Thyroid gland (tissue), 4 donors: ENCODE measurements around the gene E2F3. TPM values are rescaled to one million over a fixed set of nuclear protein-coding genes. Genes with fewer than 3 reads are reported as not detected.
"Not testable (repeated sequence)": the region's sequence is repeated elsewhere in the genome, so short reads cannot be mapped to it uniquely, and the experiment has no call there.

Source experiments
- DNase-seq, 2 donors: peaks; one replicate each; pipeline ENCODE4 v3.0.0-alpha.2; 2019
- H3K27ac ChIP-seq, 3 donors: fragments of 200-600 bp; sonication (generic); 1 replicate in 2 of 3; 2 replicates in 1 of 3; pipeline ENCODE4 v1.5.1; 2016 to 2019; ENCODE audit warnings: mild to moderate bottlenecking in 1 of 3, moderate library complexity in 1 of 3
- H3K27me3 ChIP-seq: fragments of 200-600 bp; sonication (generic); one replicate; pipeline ENCODE4 v1.5.1; 2019
- H3K36me3 ChIP-seq, 2 donors: fragments of 200-600 bp; sonication (generic); one replicate each; pipeline ENCODE4 v1.5.1; 2016 to 2019
- H3K4me1 ChIP-seq, 2 donors: fragments of 200-600 bp; sonication (generic); one replicate each; pipeline ENCODE4 v1.5.1; 2017 to 2019
- H3K4me3 ChIP-seq, 3 donors: fragments of 200-600 bp; sonication (generic); replicated peaks in 1 of 3; 1 replicate in 2 of 3; 2 replicates in 1 of 3; pipeline ENCODE4 v1.5.1; 2016; ENCODE audit warnings: mild to moderate bottlenecking in 1 of 3
- H3K9me3 ChIP-seq: fragments of 200-600 bp; sonication (generic); one replicate; pipeline ENCODE4 v1.5.1; 2017
- POLR2A ChIP-seq, 2 donors: fragments of 450-650 bp; IDR thresholded peaks; one replicate each; pipeline ENCODE4 v1.6.1; 2017; ENCODE audit warnings: antibody characterized with exemption in 2 of 2, mild to moderate bottlenecking in 2 of 2, moderate library complexity in 1 of 2
- WGBS, 2 donors: methylation state at CpG; one replicate each; pipeline ENCODE4 v1.1.5; 2017; 5-methylcytosine and 5-hydroxymethylcytosine counted together
- intact Hi-C: fragments of 100-400 bp; cut with DNase I; formaldehyde crosslinking; loops from one replicate; pipeline ENCODE4 v1.15.1; 2023
- total RNA-seq, 4 donors: library from RNA; depleted of rRNA; stranded (reverse); fragments of >200 nt; gene quantifications; one replicate each; pipeline ENCODE4 v1.2.3, GENCODE V29; 2016
- TF ChIP-seq, protein P1 (sequence below), 6 experiments: fragments of 200-600 bp in 3 of 6; fragments of 450-650 bp in 3 of 6; sonication (generic) in 3 of 6; IDR thresholded peaks; one replicate each; pipeline ENCODE4 v1.5.1; 2016 to 2019; ENCODE audit warnings: antibody characterized with exemption in 6 of 6, mild to moderate bottlenecking in 2 of 6, inconsistent platforms in 1 of 6, moderate library complexity in 1 of 6

E2F3 gene
- total RNA-seq, 4 donors from 2014 or later, result 9.4 to 18.0 (median 12.4) TPM

DNA sequence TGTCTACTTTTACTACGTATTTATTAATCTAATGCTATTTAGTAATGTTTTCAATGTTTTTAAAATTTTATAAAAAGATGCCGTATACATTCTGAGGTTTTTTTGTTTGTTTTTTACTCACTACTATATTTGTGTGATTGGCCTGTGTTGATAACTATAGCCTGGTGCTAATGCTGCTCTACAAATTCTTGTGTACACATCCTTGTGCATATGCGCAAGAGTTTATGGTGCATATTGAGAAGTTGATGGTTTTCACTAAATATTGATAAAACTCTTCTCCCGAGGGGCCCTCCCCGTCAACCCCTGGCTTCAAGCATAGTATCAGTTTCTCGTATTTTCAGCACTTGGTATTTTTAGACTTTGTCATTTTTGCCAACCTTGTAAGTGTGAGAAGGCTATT lies 59.9 kb downstream of the E2F3 start:
- TF ChIP-seq POLR2A (IDR thresholded peaks at IDR 0.05), result no peak
- TF ChIP-seq, protein P1, sequence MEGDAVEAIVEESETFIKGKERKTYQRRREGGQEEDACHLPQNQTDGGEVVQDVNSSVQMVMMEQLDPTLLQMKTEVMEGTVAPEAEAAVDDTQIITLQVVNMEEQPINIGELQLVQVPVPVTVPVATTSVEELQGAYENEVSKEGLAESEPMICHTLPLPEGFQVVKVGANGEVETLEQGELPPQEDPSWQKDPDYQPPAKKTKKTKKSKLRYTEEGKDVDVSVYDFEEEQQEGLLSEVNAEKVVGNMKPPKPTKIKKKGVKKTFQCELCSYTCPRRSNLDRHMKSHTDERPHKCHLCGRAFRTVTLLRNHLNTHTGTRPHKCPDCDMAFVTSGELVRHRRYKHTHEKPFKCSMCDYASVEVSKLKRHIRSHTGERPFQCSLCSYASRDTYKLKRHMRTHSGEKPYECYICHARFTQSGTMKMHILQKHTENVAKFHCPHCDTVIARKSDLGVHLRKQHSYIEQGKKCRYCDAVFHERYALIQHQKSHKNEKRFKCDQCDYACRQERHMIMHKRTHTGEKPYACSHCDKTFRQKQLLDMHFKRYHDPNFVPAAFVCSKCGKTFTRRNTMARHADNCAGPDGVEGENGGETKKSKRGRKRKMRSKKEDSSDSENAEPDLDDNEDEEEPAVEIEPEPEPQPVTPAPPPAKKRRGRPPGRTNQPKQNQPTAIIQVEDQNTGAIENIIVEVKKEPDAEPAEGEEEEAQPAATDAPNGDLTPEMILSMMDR (IDR thresholded peaks at IDR 0.05), result no peak
- H3K4me3 ChIP-seq, result no peak overlapping the region
- 78 to 82% methylated on average over 6 of the region's 6 CpGs for WGBS, 2 donors
- no peaks in the 10 kb centered on the region for H3K36me3 ChIP-seq
- H3K9me3 ChIP-seq, result no peaks in the 10 kb centered on the region
- intact Hi-C loops, result no loop called here
- H3K27ac ChIP-seq, result no peak overlapping the region
- no peaks in the 10 kb centered on the region for H3K27me3 ChIP-seq
- DNase-seq, result no peak
- no peaks in the 10 kb centered on the region for H3K4me1 ChIP-seq

DNA sequence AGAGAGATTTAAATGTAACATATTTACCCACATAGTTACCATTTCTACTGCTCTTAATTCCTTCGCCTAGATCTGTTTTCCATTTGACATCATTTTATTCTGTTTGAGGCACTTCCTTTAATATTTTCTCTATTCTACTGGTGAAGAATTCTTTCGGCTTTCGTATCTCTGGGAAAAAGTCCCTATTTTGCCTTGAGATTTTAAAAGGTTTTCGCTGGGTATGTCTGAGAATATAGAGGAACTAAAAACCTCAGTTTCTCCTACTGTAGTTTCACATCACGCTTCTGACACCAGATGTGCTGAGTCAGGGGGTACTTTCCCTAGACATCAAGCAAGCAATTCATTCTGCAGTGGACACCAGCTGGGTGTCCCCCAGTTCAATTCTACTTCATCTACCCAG lies 61.7 kb downstream of the E2F3 start:
- WGBS, 2 donors, result 94 to 95% methylated on average over 5 of the region's 5 CpGs
- Histone ChIP-seq H3K4me3 (no peak overlapping the region), H3K9me3 (no peaks in the 10 kb centered on the region), H3K36me3 (no peaks in the 10 kb centered on the region), H3K4me1 (no peaks in the 10 kb centered on the region), H3K27me3 (no peaks in the 10 kb centered on the region), H3K27ac (no peak overlapping the region)
- DNase-seq, result no peak
- intact Hi-C loops, result no loop called here
- TF ChIP-seq, protein P1 (IDR thresholded peaks at IDR 0.05), result no peak
- no peak for TF ChIP-seq POLR2A (IDR thresholded peaks at IDR 0.05)

DNA sequence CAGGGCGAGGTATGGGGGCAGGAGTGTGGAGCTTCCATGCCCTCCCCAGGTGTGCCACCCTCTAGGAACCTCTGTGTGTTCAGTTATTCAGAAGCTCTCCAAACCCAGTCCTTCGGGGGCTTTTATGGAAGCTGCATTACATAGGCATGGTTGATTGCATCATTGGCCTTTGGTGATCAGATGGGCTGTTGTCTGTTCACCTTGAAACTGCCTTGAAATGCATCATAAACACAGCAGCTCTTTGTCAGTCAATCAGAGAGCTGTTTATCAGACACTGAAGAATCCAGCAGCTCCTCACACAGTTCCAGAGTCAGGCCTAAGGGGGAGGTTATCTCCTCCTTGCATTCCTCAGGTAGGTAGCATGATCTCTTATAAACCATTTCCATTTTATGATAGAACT lies 62.4 kb downstream of the E2F3 start:
- no peaks in the 10 kb centered on the region for H3K9me3 ChIP-seq
- 97 to 100% methylated on average over 2 of the region's 2 CpGs for WGBS, 2 donors
- H3K27ac ChIP-seq, result no peak overlapping the region
- no peak for TF ChIP-seq POLR2A (IDR thresholded peaks at IDR 0.05)
- TF ChIP-seq, protein P1 (IDR thresholded peaks at IDR 0.05), result no peak
- intact Hi-C loops, result no loop called here
- no peak overlapping the region for H3K4me3 ChIP-seq
- H3K4me1 ChIP-seq, result no peaks in the 10 kb centered on the region
- H3K27me3 ChIP-seq, result no peaks in the 10 kb centered on the region
- DNase-seq, result no peak
- H3K36me3 ChIP-seq, result no peaks in the 10 kb centered on the region

DNA sequence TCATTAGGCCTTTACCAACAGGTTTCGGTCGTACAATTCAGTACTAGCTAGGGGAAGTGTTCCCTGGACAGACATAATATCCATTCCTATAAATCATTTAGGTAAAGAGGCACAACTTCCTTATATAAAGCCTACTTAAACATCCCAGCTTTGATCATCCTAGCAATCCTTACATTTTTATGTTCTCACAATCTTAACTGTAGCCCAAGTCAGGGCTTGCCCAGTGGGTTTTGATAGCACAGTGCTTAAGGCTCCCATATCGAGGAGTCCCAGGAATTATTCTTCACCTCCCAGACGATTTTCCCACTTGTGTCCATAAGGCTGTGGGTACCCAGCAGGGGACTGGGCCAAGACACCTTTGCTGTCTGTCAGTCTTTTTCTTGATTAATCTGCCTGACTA lies 63.2 kb downstream of the E2F3 start:
- DNase-seq, result no peak
- Histone ChIP-seq H3K36me3 (no peaks in the 10 kb centered on the region), H3K4me3 (no peak overlapping the region), H3K27me3 (no peaks in the 10 kb centered on the region), H3K27ac (no peak overlapping the region), H3K4me1 (peaks cover 0 to 2% of the 10 kb centered on the region in 2 donors), H3K9me3 (no peaks in the 10 kb centered on the region)
- 79 to 87% methylated on average over 4 of the region's 4 CpGs for WGBS, 2 donors
- intact Hi-C loops, result no loop called here
- TF ChIP-seq, protein P1 (IDR thresholded peaks at IDR 0.05), result no peak
- TF ChIP-seq POLR2A (IDR thresholded peaks at IDR 0.05), result no peak

DNA sequence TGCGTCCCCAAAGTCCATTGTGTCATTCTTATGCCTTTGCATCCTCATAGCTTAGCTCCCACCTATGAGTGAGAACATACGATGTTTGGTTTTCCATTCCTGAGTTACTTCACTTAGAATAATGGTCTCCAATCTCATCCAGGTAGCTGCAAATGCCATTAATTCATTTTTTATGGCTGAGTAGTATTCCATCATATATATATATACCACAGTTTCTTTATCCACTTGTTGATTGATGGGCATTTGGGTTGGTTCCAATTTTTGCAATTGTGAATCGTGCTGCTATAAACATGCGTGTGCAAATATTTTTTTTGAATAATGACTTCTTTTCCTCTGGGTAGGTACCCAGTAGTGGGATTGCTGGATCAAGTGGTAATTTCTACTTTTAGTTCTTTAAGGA lies 63.9 kb downstream of the E2F3 start:
- DNase-seq, H3K27me3 ChIP-seq, H3K9me3 ChIP-seq, H3K27ac ChIP-seq, H3K4me1 ChIP-seq, H3K4me3 ChIP-seq, H3K36me3 ChIP-seq, intact Hi-C loops: not testable (repeated sequence)
- 96 to 100% methylated on average over 4 of the region's 4 CpGs for WGBS, 2 donors

DNA sequence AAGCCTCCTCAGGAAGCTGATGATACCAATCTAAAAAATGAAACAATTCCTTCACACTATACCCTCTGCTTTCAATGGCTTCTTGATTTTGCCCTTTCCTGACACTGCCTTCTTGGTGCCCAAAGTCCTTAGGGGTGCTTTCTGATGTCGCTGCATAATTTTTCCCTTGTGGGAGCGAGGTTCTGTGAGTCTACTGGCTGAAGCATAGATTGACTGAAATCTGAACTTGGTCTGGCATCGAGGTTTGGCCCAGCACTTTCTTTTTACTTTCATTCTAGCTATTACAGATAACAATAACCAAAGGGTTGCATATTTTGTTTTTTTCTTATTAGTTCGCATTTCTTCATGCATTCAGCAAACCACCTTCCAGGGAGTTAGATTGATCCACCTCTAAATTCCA lies 65.8 kb downstream of the E2F3 start:
- Histone ChIP-seq H3K36me3 (no peaks in the 10 kb centered on the region), H3K4me3 (no peak overlapping the region), H3K27me3 (no peaks in the 10 kb centered on the region), H3K9me3 (no peaks in the 10 kb centered on the region), H3K27ac (no peak overlapping the region), H3K4me1 (peaks cover 0 to 8% of the 10 kb centered on the region in 2 donors)
- no peak for DNase-seq
- TF ChIP-seq, protein P1 (IDR thresholded peaks at IDR 0.05), result no peak
- no peak for TF ChIP-seq POLR2A (IDR thresholded peaks at IDR 0.05)
- WGBS, 2 donors, result 91 to 95% methylated on average over 4 of the region's 4 CpGs
- intact Hi-C loops, result no loop called here
